Nucleus accumbens (tissue), 56 donors: ENCODE measurements around the gene GRIFIN.

ENCODE experiments used
- DNase-seq, 56 donors: peaks; one replicate each; lab custom pipeline; 2025; lab: John Stamatoyannopoulos, UW

Gene GRIFIN

DNA sequence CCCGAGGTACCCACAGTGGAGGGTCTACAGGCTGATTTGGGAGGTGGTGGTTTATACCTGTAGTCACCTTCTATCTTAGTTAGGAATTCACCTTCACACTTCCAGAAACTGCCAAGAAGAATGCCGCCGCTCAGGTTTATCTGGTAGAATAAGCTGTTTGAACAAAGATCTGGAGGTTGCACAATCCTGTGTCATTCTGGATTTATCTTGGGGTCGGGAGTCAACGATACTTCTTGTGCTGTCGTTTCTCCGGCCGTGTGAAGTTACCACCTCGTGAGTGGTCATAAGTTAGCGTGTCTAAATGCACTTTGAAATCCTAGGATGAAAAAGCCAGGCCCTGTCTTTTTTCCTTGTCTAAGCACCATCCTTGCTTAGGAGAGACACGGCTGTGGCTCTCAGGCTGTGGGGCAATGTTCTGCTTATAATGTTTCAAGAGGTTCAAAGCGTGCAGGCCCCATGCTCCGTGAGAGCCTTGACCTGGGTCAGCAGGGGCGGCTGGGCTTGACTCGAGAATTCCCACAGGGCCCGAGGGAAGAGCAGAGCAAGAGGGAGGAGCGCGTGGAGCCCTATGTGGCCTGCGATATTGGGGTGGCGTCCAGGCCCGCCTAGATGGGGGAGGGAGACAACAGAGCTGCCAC is 35.5 kb downstream of the GRIFIN start:
- DNase-seq, result no peak

DNA sequence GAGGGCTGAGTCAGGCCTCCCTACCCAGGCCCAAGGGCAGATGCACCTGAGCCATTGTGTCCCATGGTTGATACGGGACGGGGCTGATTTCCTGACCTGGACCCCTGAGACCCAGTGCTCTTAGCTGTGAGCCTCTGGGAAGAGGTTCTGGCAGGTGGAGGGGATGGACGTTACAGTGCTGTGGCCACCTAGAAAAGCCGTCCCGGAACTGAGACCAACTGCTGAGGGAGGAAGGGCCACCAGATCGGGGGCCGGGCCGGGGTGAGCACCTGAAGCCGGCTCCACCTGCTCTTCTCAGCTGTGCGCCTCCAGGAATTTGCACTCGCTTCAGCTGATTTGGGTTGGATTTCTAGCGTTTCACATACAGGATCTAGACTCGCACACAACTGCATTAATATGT is 37.4 kb downstream of the GRIFIN start:
- DNase-seq, result no peak

DNA sequence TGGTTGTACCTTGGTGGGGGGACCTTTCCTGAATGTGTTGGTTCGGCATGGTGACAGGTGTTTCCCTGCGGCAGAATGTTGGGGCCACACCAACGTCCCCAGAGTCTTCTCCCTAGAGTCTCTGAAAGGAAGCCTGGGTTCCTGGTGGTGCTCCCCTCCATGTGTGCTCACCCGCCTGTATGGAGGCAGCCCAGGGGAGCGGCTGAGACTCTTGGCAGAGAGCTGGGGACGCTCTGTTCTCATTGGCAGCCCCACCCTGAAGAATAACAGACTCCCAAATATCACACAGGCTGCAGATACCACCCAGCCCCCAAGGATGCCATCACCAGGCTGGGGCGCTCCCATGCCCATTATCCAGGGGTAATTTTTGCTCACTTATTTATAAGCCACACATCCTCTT is 38.0 kb downstream of the GRIFIN start:
- no peak for DNase-seq

- no peak for DNase-seq
These were observed 38.6 kb downstream of the GRIFIN start for GRCh38 chr7:2437537-2438148.

DNA sequence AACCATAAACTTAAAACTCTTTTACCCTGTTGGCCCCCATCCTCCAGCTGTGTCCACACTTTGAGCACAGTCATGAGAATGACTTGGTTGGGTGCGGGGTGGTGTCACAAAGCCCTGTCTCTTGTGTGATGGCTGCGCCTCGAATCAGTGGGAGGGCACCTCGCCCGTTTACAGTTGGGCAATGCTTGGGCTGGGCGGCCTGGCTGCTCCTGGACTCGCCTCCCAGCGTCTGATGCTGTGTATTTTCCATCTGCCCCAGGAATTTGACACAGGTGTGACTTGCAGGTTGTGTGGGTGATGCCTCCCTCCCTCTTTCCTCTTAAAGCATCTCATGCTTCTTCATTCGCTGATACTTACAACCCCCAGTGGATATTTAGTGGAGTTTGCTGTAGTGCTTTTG is 39.1 kb downstream of the GRIFIN start:
- peak in 1 of 56 donors; percentile 9 for DNase-seq

- DNase-seq, result peak in 1 of 56 donors; percentile 10
These were observed 39.7 kb downstream of the GRIFIN start for GRCh38 chr7:2436341-2437104.

GRCh38 chr7:2435146-2435545 is 41.1 kb downstream of the GRIFIN start:
- DNase-seq, result no peak

DNA sequence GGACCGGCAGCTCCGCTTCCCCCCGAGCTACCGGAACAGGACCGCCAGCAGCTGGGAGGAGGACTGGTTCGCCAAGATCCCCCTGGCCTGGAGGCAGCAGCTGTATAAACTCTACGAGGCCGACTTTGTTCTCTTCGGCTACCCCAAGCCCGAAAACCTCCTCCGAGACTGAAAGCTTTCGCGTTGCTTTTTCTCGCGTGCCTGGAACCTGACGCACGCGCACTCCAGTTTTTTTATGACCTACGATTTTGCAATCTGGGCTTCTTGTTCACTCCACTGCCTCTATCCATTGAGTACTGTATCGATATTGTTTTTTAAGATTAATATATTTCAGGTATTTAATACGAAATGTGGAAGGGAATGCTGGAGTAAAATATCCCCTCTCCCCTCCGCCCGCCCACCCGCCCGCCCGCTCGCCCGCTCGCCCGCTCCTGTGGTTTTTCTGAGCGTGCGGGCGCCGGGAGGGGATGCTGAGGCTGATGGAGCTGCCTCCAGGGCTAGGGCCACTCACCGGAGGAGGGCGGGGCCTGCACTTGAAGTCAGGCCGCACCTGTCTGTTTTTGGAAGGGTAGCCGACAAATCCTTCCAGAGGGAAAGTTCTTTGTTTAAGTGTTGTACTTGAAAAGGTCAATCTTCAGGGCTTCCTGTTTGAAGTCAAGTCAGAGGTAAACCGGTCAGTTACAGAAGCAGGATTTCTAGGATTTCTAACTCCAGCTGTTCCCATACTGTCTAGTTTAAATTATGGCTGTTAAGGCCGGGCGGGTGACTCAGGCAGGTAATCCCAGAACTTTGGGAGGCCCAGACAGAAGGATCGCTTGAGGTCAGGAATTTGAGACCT is 42.3 kb downstream of the GRIFIN start:
- no peak for DNase-seq

- no peak for DNase-seq
These were observed 43.1 kb downstream of the GRIFIN start for GRCh38 chr7:2432910-2433712.

DNA sequence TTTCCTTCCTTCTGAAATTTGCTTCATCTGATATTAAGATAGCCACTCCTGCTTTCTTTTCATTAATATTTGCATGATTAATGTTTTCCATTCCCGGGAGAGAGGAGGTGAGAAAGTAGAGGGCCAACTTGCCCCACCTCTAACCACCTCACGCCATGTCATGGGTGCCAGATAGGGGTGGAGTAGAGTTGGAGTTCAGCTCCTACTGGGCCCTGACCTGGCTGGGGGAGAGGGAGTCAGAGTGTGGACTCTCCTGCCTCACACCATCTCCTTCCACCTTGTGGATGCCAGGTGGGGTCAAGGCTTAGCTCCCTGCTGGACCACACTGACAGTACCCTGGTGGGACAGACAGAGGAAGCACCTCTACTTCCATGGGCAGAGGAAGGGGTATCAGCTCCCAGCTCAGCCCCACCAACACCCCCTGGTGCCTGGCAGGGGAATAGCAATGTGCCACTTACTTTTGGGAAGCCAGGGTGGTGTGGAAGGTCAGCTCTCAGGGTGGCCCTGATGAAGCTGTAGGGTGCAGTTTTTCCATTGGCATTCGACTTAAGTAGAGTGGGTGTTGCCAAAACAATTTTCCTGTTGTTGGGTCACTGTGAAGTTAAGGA is 44.8 kb downstream of the GRIFIN start:
- DNase-seq, result no peak

DNA sequence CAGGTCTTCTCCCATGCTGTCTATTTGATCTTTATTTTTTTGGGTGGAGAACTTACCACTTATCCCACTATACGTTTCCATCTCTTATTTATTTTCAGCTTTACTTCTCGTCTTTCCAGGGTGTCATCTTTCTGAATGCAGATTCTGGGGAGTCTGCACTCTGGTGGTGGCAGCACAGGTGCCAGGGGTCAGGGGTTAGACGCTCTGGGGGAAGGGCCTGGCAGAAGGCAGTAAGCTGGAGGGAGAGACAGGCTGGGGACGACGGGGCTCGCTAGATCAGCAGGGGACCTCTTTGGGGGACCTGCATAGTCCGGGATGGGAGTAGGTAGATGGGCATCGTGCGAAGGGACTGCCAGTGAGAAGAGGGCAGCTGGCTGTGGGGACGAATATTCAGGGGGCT is 50.4 kb downstream of the GRIFIN start:
- no peak for DNase-seq
